ENCODE data around the gene SPRR1B. TPM values are rescaled to one million over a fixed set of nuclear protein-coding genes. Genes with fewer than 3 reads are reported as not detected.

Gene SPRR1B
- total RNA-seq, 6 donors from 2014 or later, result not detected

DNA sequence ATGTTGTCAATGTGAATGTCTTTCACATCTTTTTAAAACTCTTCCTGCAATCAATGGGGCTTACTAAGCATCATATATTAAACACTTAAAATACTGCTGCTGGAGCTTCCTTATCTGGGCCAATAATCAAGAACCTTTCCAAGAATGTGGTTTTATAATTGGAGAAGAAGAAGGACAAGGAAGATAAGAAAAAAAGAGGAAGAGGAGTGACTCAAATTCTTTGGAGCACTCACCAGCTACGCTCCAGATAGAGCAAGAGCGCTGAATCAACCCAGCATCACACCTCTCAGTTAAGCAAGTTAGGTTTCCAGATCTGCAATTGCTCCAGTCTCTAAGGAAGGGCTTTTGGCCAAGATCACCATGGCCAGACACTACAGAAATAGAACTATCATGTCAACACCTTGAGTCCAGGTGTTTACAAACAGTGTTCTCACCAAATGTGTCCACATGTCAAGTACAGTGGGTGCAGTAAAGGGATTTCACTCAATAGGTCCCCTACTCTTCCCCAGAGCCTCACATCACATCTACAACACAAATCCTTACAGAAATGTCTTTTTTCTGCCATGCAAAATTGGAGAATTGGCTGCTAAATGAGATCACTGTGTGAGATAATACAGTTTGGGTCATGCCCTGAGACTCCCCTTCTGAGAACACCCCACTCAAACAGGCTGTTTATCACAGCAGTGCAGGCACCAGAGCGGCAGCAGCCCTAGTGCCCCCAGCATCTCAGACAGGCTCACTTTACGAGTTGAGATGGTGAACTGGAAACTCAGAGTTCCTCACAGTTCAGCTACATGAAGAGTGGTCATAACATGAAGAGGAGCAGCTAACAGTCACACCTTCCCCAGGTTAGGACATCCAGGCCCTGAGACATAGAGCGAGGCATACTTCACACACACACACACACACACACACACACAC, 42.1 kb downstream of the SPRR1B start:
- Histone ChIP-seq H3K4me3 (no peak overlapping the region), H3K36me3 (no peaks in the 10 kb centered on the region), H3K9me3 (no peaks in the 10 kb centered on the region), H3K4me1 (no peaks in the 10 kb centered on the region), H3K27me3 (no peaks in the 10 kb centered on the region), H3K27ac (no peak overlapping the region)
- DNase-seq (no peak), ATAC-seq (ENCODE audit: low FRiP score in 2 of 2) (no peak)
- TF ChIP-seq POLR2AphosphoS5 (IDR thresholded peaks at IDR 0.05) (no peak), POLR2A (IDR thresholded peaks at IDR 0.05) (no peak), EP300 (IDR thresholded peaks at IDR 0.05) (no peak)
- TF ChIP-seq, protein P1, sequence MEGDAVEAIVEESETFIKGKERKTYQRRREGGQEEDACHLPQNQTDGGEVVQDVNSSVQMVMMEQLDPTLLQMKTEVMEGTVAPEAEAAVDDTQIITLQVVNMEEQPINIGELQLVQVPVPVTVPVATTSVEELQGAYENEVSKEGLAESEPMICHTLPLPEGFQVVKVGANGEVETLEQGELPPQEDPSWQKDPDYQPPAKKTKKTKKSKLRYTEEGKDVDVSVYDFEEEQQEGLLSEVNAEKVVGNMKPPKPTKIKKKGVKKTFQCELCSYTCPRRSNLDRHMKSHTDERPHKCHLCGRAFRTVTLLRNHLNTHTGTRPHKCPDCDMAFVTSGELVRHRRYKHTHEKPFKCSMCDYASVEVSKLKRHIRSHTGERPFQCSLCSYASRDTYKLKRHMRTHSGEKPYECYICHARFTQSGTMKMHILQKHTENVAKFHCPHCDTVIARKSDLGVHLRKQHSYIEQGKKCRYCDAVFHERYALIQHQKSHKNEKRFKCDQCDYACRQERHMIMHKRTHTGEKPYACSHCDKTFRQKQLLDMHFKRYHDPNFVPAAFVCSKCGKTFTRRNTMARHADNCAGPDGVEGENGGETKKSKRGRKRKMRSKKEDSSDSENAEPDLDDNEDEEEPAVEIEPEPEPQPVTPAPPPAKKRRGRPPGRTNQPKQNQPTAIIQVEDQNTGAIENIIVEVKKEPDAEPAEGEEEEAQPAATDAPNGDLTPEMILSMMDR (IDR thresholded peaks at IDR 0.05), result no peak
- 68 to 84% methylated on average over 3 to 5 of the region's 5 CpGs for WGBS, 2 donors

DNA sequence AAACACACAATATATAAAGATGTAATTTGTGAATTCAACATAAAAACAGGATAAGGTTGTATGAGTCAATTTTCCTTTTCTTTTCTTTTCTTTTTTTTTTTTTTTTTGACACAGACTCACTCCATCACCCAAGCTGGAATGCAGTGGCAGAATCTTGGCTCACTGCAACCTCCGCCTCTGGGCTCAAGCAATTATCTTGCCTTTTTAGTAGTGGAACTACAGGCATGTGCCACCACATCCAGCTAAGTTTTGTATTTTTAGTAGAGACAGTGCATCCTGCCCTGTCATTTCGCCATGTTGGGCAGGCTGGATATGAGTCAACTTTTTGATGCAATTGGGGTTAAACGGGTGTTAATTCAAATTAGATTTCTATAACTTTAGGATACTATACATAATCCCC, 50.7 kb downstream of the SPRR1B start:
- H3K36me3 ChIP-seq, result no peaks in the 10 kb centered on the region
- ATAC-seq (ENCODE audit: low FRiP score in 2 of 2) (no peak), DNase-seq (no peak)
- TF ChIP-seq, protein P1 (IDR thresholded peaks at IDR 0.05), result no peak
- TF ChIP-seq POLR2A (IDR thresholded peaks at IDR 0.05) (no peak), POLR2AphosphoS5 (IDR thresholded peaks at IDR 0.05) (no peak)
- no peaks in the 10 kb centered on the region for H3K9me3 ChIP-seq
- H3K4me1 ChIP-seq, result no peaks in the 10 kb centered on the region
- 86 to 98% methylated on average over 3 of the region's 3 CpGs for WGBS, 2 donors
- no peak overlapping the region for H3K27ac ChIP-seq
- H3K4me3 ChIP-seq, result no peak overlapping the region
- no peaks in the 10 kb centered on the region for H3K27me3 ChIP-seq

Small RNA genes lying within 50 kb of the gene (small RNA-seq; reads per million reads assigned to genes)
- 0 reads per million in 4 donors for gene AL356867.1
- 0 reads per million in 4 donors for gene RF00322
- gene SPRR1A, result 0 reads per million in 4 donors

Other genes with a start within 250 kb of the SPRR1B start
- not detected for gene LCE1E, start 244.9 kb upstream of the SPRR1B start, total RNA-seq
- gene LCE1D, start 234.5 kb upstream of the SPRR1B start, total RNA-seq, result not detected
- gene LCE1C, start 224.6 kb upstream of the SPRR1B start, total RNA-seq, result not detected
- gene LCE1B, start 219.2 kb upstream of the SPRR1B start, total RNA-seq, result not detected
- gene LCE1A, start 203.7 kb upstream of the SPRR1B start, total RNA-seq, result not detected
- not detected for gene LCE6A, start 188.3 kb upstream of the SPRR1B start, total RNA-seq
- not detected for gene LCE7A, start 171.2 kb upstream of the SPRR1B start, total RNA-seq
- not detected for gene SMCP, start 152.9 kb upstream of the SPRR1B start, total RNA-seq
- under 1 TPM in 4 of 6 donors, not detected in 2; 0.23 to 0.69 (median 0.35) TPM for gene IVL, start 122.7 kb upstream of the SPRR1B start, total RNA-seq
- gene SPRR5, start 84.0 kb upstream of the SPRR1B start, total RNA-seq, result not detected
- not detected for gene SPRR4, start 60.6 kb upstream of the SPRR1B start, total RNA-seq
- gene SPRR1A, start 47.1 kb upstream of the SPRR1B start, total RNA-seq, result not detected
- gene SPRR3, start 29.5 kb upstream of the SPRR1B start, total RNA-seq, result not detected
- under 1 TPM in 1 of 6 donors, not detected in 5; 0.40 TPM for gene SPRR2D, start 9.9 kb downstream of the SPRR1B start, total RNA-seq
- not detected for gene SPRR2A, start 26.3 kb downstream of the SPRR1B start, total RNA-seq
- not detected for gene SPRR2B, start 40.4 kb downstream of the SPRR1B start, total RNA-seq
- gene SPRR2E, start 63.3 kb downstream of the SPRR1B start, total RNA-seq, result not detected
- not detected for gene SPRR2F, start 82.3 kb downstream of the SPRR1B start, total RNA-seq
- not detected for gene SPRR2G, start 119.7 kb downstream of the SPRR1B start, total RNA-seq
- not detected for gene LELP1, start 172.2 kb downstream of the SPRR1B start, total RNA-seq
- gene PRR9, start 186.4 kb downstream of the SPRR1B start, total RNA-seq, result not detected
- gene LORICRIN, start 228.5 kb downstream of the SPRR1B start, total RNA-seq, result not detected